ENCODE results near the gene CCDC93.

DNA sequence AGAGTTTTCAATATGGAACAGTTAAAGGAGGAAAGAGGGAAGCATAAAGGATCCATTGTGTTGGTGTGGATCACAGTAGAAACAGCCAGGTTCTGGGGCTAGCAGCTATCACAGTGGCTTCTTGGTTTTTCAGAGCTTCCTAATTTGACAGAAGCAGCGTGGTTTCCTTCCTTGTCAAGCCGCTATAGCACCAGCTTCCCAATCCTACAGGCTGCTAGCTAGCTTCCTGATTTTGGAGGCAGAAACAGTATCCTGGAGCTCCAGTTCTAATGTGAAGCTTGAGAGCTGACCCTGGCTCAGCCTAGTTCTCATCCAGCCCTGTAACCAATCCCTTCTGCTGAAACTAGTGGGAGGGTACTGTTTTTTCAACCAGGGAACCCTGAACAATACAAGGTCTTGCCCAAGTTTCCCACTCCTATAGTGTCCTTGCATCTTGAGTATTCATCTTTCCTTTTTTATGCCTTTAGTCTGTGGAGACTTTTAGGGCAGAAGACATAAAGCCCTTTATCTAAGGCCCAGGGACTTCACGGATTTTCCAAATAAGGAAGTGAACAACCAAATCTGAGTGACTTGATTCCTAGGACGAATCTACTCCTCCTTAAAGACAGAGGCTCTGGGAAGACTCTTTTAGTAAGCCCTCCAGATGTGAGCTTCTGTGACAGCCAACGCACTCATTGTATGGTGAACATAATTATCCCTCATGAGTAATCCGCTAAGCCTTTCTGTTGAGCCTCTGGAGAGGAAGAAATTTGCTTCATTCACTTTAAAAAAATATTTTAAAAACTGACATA lies 33.8 kb downstream of the CCDC93 start:
- no peak for TF ChIP-seq POLR2A (IDR thresholded peaks at IDR 0.05; ENCODE audit: extremely low read depth, insufficient read length)
- TF ChIP-seq, protein P1, sequence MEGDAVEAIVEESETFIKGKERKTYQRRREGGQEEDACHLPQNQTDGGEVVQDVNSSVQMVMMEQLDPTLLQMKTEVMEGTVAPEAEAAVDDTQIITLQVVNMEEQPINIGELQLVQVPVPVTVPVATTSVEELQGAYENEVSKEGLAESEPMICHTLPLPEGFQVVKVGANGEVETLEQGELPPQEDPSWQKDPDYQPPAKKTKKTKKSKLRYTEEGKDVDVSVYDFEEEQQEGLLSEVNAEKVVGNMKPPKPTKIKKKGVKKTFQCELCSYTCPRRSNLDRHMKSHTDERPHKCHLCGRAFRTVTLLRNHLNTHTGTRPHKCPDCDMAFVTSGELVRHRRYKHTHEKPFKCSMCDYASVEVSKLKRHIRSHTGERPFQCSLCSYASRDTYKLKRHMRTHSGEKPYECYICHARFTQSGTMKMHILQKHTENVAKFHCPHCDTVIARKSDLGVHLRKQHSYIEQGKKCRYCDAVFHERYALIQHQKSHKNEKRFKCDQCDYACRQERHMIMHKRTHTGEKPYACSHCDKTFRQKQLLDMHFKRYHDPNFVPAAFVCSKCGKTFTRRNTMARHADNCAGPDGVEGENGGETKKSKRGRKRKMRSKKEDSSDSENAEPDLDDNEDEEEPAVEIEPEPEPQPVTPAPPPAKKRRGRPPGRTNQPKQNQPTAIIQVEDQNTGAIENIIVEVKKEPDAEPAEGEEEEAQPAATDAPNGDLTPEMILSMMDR (IDR thresholded peaks at IDR 0.05; ENCODE audit: low read depth, low read length), result no peak
